GM19452 (cell line): ENCODE results near the gene DUSP19.
"Not testable (repeated sequence)": the region's sequence is repeated elsewhere in the genome, so short reads cannot be mapped to it uniquely, and the experiment has no call there.

Experiments used
- ATAC-seq: cut with Tn5 transposase; IDR thresholded peaks from one replicate; pipeline ENCODE4 v1.9.1; 2021; ENCODE audit not compliant: unreplicated experiment

DUSP19 gene

GRCh38 chr2:183078464-183079138 lies at the start of gene DUSP19:
Gene DUSP19, plus strand, starts transcription at chr2:183078747. Its CDS starts 187 bp downstream, at chr2:183078934.
- ATAC-seq, result peak; percentile 87

GRCh38 chr2:183029219-183029618 lies 49.3 kb upstream of the DUSP19 start:
- no peak for ATAC-seq

GRCh38 chr2:183031911-183032794 lies 46.4 kb upstream of the DUSP19 start:
- no peak for ATAC-seq

GRCh38 chr2:183033951-183034350 lies 44.6 kb upstream of the DUSP19 start:
- no peak for ATAC-seq

GRCh38 chr2:183034806-183035205 lies 43.7 kb upstream of the DUSP19 start:
- ATAC-seq, result no peak

- ATAC-seq, result no peak
These were observed 43.1 kb upstream of the DUSP19 start for GRCh38 chr2:183035298-183035953.

GRCh38 chr2:183035954-183036669 lies 42.4 kb upstream of the DUSP19 start:
- peak; percentile 57 for ATAC-seq

- no peak for ATAC-seq
These were observed 41.4 kb upstream of the DUSP19 start for GRCh38 chr2:183037074-183037552.

- peak; percentile 42 for ATAC-seq
These were observed 40.8 kb upstream of the DUSP19 start for GRCh38 chr2:183037553-183038340.

GRCh38 chr2:183038341-183039300 lies 39.9 kb upstream of the DUSP19 start, which contains the start of gene NCKAP1:
Gene NCKAP1, minus strand, starts transcription at chr2:183038457. Its CDS starts 358 bp downstream, at chr2:183038099.
- peak; percentile 70 for ATAC-seq

GRCh38 chr2:183040604-183041003 lies 37.9 kb upstream of the DUSP19 start:
- no peak for ATAC-seq

GRCh38 chr2:183043580-183043979 lies 35.0 kb upstream of the DUSP19 start:
- ATAC-seq, result not testable (repeated sequence)

- ATAC-seq, result not testable (repeated sequence)
These were observed 30.9 kb upstream of the DUSP19 start for GRCh38 chr2:183047486-183048125.

GRCh38 chr2:183049420-183049819 lies 29.1 kb upstream of the DUSP19 start:
- no peak for ATAC-seq

GRCh38 chr2:183057333-183057985 lies 21.1 kb upstream of the DUSP19 start:
- ATAC-seq, result peak; percentile 54

GRCh38 chr2:183059561-183059960 lies 19.0 kb upstream of the DUSP19 start:
- ATAC-seq, result no peak

GRCh38 chr2:183060571-183061231 lies 17.8 kb upstream of the DUSP19 start:
- ATAC-seq, result no peak
